ENCODE measurements around the gene DGCR2.
"Not testable (repeated sequence)": the region's sequence is repeated elsewhere in the genome, so short reads cannot be mapped to it uniquely, and the experiment has no call there.

The DGCR2 gene

GRCh38 chr22:19026080-19026479, 96.1 kb downstream of the DGCR2 start:
- DNase-seq, result not testable (repeated sequence)

DNA sequence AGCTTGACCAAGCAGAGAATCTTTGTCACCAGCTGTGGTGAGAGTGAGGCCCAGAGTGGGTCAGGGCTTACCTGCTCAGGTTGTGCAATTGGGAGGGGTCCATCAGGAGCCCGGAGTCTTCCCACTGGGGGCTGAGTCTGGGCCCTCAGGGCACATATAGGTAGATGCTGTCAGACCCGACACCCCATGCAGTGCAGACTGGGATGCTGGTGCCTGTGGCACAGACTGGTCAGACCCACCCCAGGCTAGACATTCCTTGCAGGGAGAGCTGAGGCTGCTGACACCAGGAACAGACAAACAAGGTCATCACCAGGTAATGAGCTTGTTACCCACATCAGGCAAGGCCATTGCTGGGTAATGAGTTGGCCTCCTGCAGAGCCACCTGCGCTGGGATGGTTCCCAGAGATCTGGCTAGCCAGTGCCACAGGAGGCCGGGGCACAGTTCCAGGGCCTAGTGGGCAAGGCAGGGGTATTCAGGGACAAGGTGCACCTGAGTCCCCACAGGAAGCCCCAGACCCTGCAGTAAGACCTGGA, 97.2 kb downstream of the DGCR2 start:
- not testable (repeated sequence) for DNase-seq

- DNase-seq, result not testable (repeated sequence)
Measured at GRCh38 chr22:19023931-19024330, 98.3 kb downstream of the DGCR2 start.

DNA sequence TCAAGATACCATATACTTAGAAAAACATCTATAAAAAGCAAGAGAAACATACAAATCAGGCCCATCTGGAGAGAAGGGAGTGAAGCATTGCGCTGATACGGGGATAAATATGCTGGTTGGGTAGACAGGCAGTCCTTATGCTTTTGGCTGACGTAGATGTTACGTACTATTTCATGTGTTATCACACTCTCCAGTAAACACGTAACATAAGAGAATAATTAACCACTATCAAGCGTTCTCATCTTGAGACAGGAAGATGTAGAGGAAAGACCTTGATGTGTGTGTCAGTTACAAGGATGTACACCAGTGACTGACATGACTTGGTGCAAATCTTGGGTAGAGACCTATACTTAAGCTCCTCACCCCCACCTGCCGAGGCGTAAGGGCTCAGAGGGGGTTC, 99.5 kb downstream of the DGCR2 start:
- no peak for DNase-seq

DNA sequence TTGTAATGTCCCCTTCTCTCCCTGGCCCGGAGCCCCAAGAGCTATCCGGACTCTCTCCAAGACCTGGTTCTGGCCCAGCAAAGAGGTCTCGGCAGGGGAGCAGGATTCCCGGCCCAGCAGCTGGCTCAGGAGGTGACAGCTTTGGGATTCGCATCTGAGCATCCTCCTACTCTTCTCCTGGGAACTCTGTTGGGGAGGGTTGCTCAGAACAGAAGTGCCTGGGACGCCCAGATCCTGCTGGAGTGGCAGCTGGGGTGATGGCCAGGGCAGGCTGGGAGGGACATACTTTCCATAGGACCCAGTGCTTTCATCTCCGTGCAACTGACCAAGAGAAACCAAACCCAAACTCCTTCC, 102.6 kb downstream of the DGCR2 start:
- DNase-seq, result no peak

DNA sequence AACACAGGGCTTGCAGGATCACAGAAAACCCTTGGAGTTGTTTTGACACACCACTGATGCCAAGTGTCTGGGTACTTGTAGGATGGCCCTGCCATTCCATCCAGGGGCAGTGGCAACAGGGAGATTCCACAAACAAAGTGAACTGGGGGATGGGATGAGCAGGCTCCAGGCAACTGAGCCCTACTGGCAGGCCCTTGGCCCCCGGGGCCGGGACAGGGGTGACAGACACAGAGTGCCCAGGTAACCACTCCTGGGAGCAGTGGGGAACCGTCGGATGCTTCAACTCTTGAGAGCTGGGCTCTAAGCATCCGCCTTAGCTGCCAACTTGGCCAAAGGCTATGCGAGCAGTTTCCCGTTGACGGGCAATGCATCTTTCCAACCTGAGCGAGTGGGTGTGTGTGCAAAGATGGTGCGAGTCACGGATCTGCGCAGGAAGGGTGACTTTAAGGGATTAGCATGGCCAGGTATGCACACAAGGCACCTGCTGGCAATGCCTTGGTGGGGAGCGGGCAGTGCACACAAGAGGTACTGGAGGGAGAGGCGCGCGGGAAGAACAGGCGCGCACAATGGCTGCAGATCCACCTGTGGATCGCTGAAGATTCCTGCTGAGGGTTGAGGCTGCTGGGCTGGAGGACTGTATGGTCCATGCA, 103.1 kb downstream of the DGCR2 start:
- DNase-seq, result no peak

DNA sequence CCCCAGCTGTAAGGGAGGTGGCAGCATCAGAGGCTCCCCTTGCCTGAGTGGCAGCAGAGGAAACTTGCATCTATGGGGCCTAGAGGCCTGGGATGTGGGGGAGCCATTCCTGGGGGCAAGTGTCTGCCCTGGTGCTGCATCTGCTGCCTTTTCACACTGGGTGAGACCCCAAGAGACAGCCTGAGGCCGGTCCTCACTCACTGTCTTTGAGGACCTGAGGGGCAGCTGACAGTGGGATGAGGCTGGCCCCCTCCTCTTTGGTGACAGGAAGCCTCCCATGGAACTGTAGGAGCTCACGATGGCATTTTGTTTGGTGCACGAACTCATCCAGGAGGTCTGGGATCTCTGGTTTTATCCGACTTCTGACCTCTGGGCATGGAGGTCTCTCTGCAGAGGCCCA, 104.0 kb downstream of the DGCR2 start:
- DNase-seq, result no peak

GRCh38 chr22:19016081-19016766, 106.0 kb downstream of the DGCR2 start:
- no peak for DNase-seq

GRCh38 chr22:19014886-19015285, 107.3 kb downstream of the DGCR2 start:
- DNase-seq, result no peak

DNA sequence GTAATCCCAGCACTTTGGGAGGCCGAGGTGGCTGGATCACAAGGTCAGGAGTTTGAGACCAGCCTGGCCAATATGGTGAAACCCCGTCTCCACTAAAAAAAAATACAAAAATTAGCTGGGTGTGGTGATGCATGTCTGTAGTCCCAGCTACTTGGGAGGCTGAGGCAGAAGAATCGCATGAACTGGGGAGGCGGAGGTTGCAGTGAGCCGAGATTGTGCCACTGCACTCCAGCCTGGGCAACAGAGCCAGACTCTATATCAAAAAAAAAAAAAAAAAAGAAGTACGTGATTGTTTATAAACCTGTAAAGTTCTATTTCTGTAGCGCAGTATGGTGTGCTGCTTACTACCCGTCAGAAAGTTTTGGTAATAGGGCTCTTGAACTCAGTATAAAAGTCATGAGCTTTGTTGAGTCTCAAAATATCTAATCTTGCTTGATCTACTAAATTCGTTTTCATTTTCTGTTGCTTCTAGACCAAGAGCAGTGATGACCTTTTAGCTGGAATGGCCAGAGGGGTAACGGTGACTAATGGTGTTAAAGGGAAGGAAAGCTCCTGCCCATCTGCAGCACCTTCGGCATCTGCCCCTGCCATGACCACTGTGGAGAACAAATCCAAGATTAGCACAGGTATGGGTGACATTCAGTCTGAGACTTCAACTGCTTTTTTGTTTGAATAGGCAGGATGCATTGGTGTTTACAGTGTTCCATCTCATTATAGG, 108.2 kb downstream of the DGCR2 start:
- DNase-seq, result not testable (repeated sequence)

DNA sequence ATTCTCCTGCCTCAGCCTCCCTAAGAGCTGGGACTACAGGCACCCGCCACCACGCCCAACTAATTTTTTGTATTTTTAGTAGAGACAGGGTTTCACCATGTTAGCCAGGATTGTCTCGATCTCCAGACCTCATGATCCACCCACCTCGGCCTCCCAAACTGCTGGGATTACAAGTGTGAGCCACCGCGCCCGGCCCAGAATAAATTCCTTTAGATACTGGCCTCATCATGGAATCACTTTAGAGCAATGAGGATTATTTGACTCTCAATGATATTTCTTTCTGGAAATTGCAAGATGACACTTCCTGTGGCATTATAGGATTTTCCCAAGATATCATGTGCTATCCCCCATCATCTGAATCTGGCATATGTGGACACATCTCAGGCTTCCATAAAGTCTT, 108.8 kb downstream of the DGCR2 start:
- not testable (repeated sequence) for DNase-seq

DNA sequence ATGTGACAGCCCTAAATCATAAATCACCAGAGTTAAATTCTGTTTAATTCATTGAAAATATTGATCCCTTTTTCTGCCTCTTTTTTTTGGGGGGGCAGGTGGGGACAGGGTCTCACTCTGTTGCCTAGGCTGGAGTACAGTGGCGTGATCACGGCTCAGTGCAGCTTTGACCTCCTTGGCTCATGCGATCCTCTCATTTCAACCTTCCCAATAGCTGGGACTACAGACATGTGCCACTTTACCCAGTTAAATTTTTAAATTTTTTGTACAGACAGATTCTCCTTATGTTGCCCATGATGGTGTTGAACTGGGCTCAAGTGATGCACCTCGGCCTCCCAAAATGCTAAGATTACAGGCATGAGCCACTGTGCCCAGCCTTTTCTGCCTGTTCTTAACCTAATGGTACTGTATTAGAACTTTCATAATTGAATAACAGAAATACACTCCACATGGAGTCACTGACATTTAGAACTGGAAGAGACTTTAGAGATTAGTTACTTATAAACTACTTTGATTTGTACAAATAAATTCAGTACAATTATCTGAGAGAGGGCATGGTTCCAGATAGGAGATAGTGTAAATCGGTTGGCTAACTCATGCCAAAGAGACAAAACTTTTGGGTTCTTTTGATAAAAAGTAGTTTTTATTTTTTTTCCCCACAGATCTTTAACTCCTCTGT, 109.8 kb downstream of the DGCR2 start:
- DNase-seq, result no peak

- DNase-seq, result not testable (repeated sequence)
Measured at GRCh38 chr22:19011611-19012010, 110.6 kb downstream of the DGCR2 start.

- no peak for DNase-seq
Measured at GRCh38 chr22:19011075-19011474, 111.1 kb downstream of the DGCR2 start.

DNA sequence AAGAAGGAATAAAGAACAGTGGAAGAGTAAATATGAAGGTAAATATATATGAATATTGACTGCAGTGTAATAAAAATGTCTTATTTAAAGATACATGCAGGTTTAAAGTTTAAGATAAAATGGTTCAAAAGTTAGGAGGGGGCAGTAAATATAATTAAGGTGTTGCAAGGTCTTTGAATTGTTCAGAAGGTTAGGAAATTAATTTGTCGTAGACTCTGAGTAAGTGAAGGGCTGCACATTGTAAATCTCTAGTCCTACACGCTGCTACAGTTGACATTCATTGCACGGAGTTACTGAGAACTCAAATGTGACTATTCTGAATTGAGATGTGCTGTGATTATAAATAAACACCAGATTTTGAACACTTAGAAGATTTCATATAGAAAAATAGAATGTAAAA, 116.3 kb downstream of the DGCR2 start:
- DNase-seq, result no peak

- no peak for DNase-seq
Measured at GRCh38 chr22:19004471-19004870, 117.7 kb downstream of the DGCR2 start.

DNA sequence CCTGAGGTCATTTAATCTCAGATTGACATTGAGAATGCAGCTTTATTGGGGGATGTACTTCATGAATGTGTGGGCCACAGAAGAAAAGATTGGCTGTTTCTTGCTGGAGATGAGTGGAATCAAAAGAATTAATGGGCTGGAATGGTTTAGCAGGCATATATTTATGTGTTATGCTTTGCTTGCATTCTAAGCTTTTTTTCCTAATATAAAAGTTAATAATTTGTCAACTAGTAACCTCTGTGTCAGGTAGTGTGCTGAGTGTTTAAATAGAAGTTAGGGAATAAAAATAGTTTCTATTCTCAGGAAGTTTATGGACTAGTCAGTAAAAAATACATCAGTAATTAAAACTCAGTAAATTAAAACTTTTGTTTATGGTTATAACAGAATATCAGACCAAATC, 118.7 kb downstream of the DGCR2 start:
- DNase-seq, result no peak

GRCh38 chr22:19002684-19003038, 119.6 kb downstream of the DGCR2 start:
- DNase-seq, result no peak

- DNase-seq, result no peak
Measured at GRCh38 chr22:19001204-19001603, 121.0 kb downstream of the DGCR2 start.

GRCh38 chr22:19000106-19000505, 122.1 kb downstream of the DGCR2 start:
- not testable (repeated sequence) for DNase-seq

DNA sequence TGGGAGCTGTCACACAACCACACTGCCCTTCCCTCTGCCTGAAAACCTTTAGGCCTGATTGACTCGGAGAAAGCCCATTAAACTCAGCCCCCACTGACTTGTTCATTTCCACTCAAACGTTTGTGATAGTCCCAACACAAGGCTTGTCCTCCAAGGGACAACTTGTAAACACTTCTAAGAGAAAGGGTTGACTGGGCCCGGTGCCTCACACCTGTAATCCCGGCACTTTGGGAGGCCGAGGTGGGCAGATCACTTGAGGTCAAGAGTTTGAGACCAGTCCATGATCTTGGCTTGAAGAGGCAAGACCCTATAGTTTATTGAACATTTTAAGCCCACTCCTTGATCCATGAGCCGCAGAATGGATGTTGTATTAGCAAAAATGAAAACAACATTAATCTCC, 122.8 kb downstream of the DGCR2 start:
- DNase-seq, result no peak

GRCh38 chr22:18999008-18999407, 123.2 kb downstream of the DGCR2 start:
- no peak for DNase-seq

DNA sequence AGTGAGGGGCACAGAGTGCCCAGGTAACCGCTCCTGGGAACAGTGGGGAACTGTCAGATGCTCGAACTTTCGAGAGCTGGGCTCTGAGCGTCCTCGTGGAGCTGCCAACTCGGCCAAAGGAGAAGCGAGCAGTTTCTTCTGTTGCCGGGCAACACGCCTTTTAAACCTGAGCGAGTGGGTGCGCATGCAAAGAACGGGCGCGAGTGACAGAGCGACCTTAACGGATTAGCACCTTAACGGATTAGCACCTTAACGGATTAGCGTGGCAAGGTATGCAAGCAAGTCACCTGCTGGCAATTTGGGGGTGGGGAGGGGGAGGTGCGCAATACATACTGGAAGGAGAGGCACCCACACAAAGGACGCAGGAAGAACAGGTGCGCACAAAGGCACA, 124.3 kb downstream of the DGCR2 start:
- DNase-seq, result no peak
